ENCODE measurements around the gene HMCN2. TPM values are rescaled to one million over a fixed set of nuclear protein-coding genes. Genes with fewer than 3 reads are reported as not detected.

Gene HMCN2
- total RNA-seq, 6 donors from 2014 or later: 0.76 to 7.3 (median 1.5) TPM

DNA sequence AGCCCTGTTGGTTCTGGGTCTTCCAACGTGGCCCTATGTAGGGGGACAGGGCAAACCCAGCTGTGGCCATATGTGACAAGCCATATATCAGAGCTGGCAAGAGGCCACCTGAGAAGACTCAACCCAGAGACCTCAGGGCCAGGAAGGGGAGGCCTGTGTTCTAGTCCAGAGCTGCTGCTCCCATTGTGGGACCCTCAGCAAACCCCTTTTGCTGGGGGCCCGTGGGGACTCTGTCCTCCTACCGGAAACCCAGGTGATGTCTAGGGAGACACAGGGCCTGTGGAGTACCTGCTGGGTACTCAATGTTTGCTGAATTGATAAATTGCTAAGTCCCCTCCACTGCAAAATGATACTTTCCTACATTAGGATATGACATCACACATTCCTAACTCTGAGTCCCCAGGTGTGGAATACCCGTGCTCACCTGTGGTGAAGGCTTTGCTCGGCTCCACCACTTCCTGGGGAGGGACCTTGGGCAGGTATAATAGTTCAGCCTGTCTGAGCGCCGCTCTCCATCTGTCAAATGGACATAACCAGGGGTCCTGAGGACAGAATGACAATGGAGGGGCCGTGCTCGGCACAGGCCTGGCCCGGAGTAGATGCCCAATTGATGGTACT lies 140.8 kb downstream of the HMCN2 start:
- TF ChIP-seq EP300 (IDR thresholded peaks at IDR 0.05): no peak
- TF ChIP-seq POLR2AphosphoS5 (IDR thresholded peaks at IDR 0.05): no peak
- TF ChIP-seq, protein P1, sequence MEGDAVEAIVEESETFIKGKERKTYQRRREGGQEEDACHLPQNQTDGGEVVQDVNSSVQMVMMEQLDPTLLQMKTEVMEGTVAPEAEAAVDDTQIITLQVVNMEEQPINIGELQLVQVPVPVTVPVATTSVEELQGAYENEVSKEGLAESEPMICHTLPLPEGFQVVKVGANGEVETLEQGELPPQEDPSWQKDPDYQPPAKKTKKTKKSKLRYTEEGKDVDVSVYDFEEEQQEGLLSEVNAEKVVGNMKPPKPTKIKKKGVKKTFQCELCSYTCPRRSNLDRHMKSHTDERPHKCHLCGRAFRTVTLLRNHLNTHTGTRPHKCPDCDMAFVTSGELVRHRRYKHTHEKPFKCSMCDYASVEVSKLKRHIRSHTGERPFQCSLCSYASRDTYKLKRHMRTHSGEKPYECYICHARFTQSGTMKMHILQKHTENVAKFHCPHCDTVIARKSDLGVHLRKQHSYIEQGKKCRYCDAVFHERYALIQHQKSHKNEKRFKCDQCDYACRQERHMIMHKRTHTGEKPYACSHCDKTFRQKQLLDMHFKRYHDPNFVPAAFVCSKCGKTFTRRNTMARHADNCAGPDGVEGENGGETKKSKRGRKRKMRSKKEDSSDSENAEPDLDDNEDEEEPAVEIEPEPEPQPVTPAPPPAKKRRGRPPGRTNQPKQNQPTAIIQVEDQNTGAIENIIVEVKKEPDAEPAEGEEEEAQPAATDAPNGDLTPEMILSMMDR (IDR thresholded peaks at IDR 0.05): no peak
- no peak for TF ChIP-seq POLR2A (IDR thresholded peaks at IDR 0.05)
- 88 to 97% methylated on average over 6 to 10 of the region's 10 CpGs for WGBS, 2 donors
- no peaks in the 10 kb centered on the region for H3K9me3 ChIP-seq
- H3K4me3 ChIP-seq: no peak overlapping the region
- DNase-seq: no peak
- no peaks in the 10 kb centered on the region for H3K27me3 ChIP-seq
- H3K4me1 ChIP-seq: no peaks in the 10 kb centered on the region
- ATAC-seq (ENCODE audit: low FRiP score in 2 of 2): no peak
- H3K27ac ChIP-seq: no peak overlapping the region
- no peaks in the 10 kb centered on the region for H3K36me3 ChIP-seq

DNA sequence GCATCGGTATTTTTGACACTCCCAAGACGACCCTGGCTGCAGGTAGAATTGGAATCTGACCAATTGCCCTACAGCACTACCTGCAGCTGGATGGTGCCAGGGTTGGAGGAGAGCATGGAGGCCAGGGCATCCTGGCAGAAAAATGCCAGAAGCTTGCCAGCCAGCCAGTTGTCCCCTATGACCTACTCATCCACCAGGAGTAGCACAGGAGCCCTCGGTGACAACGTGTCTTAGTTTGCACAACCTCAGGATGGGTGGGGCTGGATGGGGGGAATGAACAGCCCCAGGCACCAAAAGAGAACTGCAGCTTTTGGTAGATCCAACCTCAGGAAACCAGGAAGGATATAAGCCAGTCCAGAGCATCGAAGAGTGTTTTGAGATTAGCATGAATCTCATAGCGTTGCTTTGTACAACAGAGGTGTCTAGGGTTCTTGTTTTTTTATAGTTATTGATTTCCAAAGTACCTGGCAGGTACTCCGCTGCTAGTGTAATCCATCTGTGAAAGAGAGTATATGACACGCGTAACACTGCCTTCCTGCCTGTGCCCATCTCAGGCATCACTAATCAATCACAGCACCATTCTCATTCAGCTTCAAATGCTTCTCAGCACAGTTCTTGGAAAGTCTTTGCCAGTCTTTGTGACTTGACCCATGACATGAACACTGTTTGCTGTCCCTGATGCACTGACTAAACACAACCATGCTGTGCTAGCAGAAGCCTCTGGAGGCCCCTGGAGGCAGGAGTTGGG lies 142.5 kb downstream of the HMCN2 start:
- ATAC-seq (ENCODE audit: low FRiP score in 2 of 2) (no peak), DNase-seq (no peak)
- no peaks in the 10 kb centered on the region for H3K27me3 ChIP-seq
- TF ChIP-seq EP300 (IDR thresholded peaks at IDR 0.05) (no peak), POLR2A (IDR thresholded peaks at IDR 0.05) (no peak), POLR2AphosphoS5 (IDR thresholded peaks at IDR 0.05) (no peak)
- TF ChIP-seq, protein P1 (IDR thresholded peaks at IDR 0.05): no peak
- H3K36me3 ChIP-seq: no peaks in the 10 kb centered on the region
- 76 to 83% methylated on average over 7 to 9 of the region's 9 CpGs for WGBS, 2 donors
- no peaks in the 10 kb centered on the region for H3K4me1 ChIP-seq
- no peak overlapping the region for H3K27ac ChIP-seq
- H3K9me3 ChIP-seq: no peaks in the 10 kb centered on the region
- no peak overlapping the region for H3K4me3 ChIP-seq

DNA sequence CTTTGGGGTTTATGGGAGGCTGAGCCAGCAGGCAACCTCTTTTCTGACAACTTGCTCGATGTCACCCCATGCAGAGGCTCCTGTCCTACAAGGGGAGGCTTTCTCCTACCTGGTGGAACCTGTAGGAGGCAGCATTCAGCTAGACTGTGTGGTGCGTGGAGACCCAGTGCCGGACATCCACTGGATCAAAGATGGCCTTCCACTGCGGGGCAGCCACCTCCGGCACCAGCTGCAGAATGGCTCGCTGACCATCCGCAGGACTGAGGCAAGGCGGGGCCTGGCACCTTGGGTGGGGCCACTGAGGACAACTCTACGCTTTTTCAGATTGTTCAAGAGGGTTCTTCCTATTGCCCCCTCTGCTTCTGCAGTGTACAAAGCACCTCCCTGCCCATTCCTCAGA lies 143.1 kb downstream of the HMCN2 start:
- H3K27me3 ChIP-seq: no peaks in the 10 kb centered on the region
- no peak for DNase-seq
- H3K9me3 ChIP-seq: no peaks in the 10 kb centered on the region
- TF ChIP-seq, protein P1 (IDR thresholded peaks at IDR 0.05): no peak
- no peak for TF ChIP-seq POLR2AphosphoS5 (IDR thresholded peaks at IDR 0.05)
- TF ChIP-seq EP300 (IDR thresholded peaks at IDR 0.05): no peak
- no peak for TF ChIP-seq POLR2A (IDR thresholded peaks at IDR 0.05)
- ATAC-seq (ENCODE audit: low FRiP score in 2 of 2): no peak
- no peak overlapping the region for H3K4me3 ChIP-seq
- H3K36me3 ChIP-seq: no peaks in the 10 kb centered on the region
- H3K4me1 ChIP-seq: no peaks in the 10 kb centered on the region
- 86 to 87% methylated on average over 5 to 9 of the region's 9 CpGs for whole genome bisulfite sequencing, 2 donors
- no peak overlapping the region for H3K27ac ChIP-seq

DNA sequence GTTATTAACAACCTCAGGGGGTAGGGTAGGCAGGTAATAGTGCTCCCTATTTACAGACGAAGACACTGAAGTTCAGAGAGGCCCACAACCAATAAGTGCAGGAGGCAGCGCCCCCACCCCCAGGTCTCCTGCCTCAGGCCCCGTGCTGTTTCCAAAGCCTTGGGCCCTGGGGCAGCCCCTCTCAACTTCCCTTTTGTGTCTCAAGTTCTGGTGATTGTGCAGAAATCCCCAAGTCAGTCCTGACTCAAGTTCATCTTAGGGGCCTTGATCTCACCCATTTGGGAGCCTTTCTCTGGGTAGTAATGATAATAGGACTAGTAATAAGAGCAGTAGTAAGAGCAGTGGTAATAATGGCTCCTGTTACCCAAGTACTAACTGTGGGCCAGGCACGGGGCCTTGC lies 143.7 kb downstream of the HMCN2 start:
- Histone ChIP-seq H3K27me3 (no peaks in the 10 kb centered on the region), H3K4me1 (no peaks in the 10 kb centered on the region), H3K27ac (no peak overlapping the region), H3K4me3 (no peak overlapping the region), H3K9me3 (no peaks in the 10 kb centered on the region), H3K36me3 (no peaks in the 10 kb centered on the region)
- TF ChIP-seq, protein P1 (IDR thresholded peaks at IDR 0.05): no peak
- TF ChIP-seq POLR2A (IDR thresholded peaks at IDR 0.05): no peak
- TF ChIP-seq POLR2AphosphoS5 (IDR thresholded peaks at IDR 0.05): no peak
- TF ChIP-seq EP300 (IDR thresholded peaks at IDR 0.05): no peak
- WGBS, 2 donors: 70 to 80% methylated on average over 4 of the region's 4 CpGs
- DNase-seq (no peak), ATAC-seq (ENCODE audit: low FRiP score in 2 of 2) (no peak)

All from upper lobe of left lung (tissue), 6 donors.